ENCODE measurements around the gene RPS6KC1.
"Not testable (repeated sequence)": the region's sequence is repeated elsewhere in the genome, so short reads cannot be mapped to it uniquely, and the experiment has no call there.

Gene RPS6KC1

GRCh38 chr1:213057264-213058059, 6.4 kb downstream of the RPS6KC1 start:
- no peak for DNase-seq

- no peak for DNase-seq
These were observed 9.8 kb downstream of the RPS6KC1 start for GRCh38 chr1:213060836-213061235.

- DNase-seq: no peak
These were observed 10.2 kb downstream of the RPS6KC1 start for GRCh38 chr1:213061263-213061662.

- no peak for DNase-seq
These were observed 14.8 kb downstream of the RPS6KC1 start for GRCh38 chr1:213065800-213066199.

- no peak for DNase-seq
These were observed 15.3 kb downstream of the RPS6KC1 start for GRCh38 chr1:213066363-213066762.

- no peak for DNase-seq
These were observed 16.3 kb downstream of the RPS6KC1 start for GRCh38 chr1:213067352-213067751.

- peak; percentile 4 for DNase-seq
These were observed 19.4 kb downstream of the RPS6KC1 start for GRCh38 chr1:213070406-213070805.

- DNase-seq: no peak
These were observed 24.7 kb downstream of the RPS6KC1 start for GRCh38 chr1:213075725-213076124.

- no peak for DNase-seq
These were observed 31.5 kb downstream of the RPS6KC1 start for GRCh38 chr1:213082420-213083111.

- no peak for DNase-seq
These were observed 32.0 kb downstream of the RPS6KC1 start for GRCh38 chr1:213083112-213083445.

GRCh38 chr1:213087911-213088310, 36.9 kb downstream of the RPS6KC1 start:
- no peak for DNase-seq

GRCh38 chr1:213089924-213090677, 39.1 kb downstream of the RPS6KC1 start:
- DNase-seq: no peak

GRCh38 chr1:213094446-213094845, 43.4 kb downstream of the RPS6KC1 start:
- no peak for DNase-seq

- no peak for DNase-seq
These were observed 44.4 kb downstream of the RPS6KC1 start for GRCh38 chr1:213095467-213095866.

GRCh38 chr1:213099682-213100399, 48.8 kb downstream of the RPS6KC1 start:
- DNase-seq: no peak

- DNase-seq: not testable (repeated sequence)
These were observed 49.5 kb downstream of the RPS6KC1 start for GRCh38 chr1:213100565-213100964.

GRCh38 chr1:213103377-213104306, 52.6 kb downstream of the RPS6KC1 start:
- no peak for DNase-seq

GRCh38 chr1:213104604-213105003, 53.6 kb downstream of the RPS6KC1 start:
- DNase-seq: no peak

GRCh38 chr1:213106298-213106697, 55.3 kb downstream of the RPS6KC1 start:
- no peak for DNase-seq

GRCh38 chr1:213107613-213108012, 56.6 kb downstream of the RPS6KC1 start:
- DNase-seq: no peak

GRCh38 chr1:213110349-213111300, 59.6 kb downstream of the RPS6KC1 start:
- peak; percentile 9 for DNase-seq

Measured in NK-92 treated with Interleukin-12 subunit alpha and Interleukin-12 subunit beta, amount 100 ng/mL, for 24 hours (cell line).